K562 (cell line): Measurements from ENCODE around the gene CHST15. TPM values are rescaled to one million over a fixed set of nuclear protein-coding genes. Genes with fewer than 3 reads are reported as not detected.

ENCODE experiments used
- DDX20 ChIP-seq: fragments of 450-650 bp; IDR thresholded peaks from 2 replicates; pipeline ENCODE4 v1.6.1; 2016; ENCODE audit warnings: missing genetic modification characterization, low read depth, mild to moderate bottlenecking, missing compliant biosample characterization, moderate library complexity
- E4F1 ChIP-seq: fragments of 250-450 bp; sonication (Bioruptor Pico); IDR thresholded peaks from 2 replicates; pipeline ENCODE4 v1.5.0; 2021; ENCODE audit warnings: mild to moderate bottlenecking, borderline replicate concordance
- ETV5 ChIP-seq: sonication (generic); formaldehyde crosslinking; IDR thresholded peaks from 2 replicates; pipeline ENCODE4 v1.4.0; 2020; ENCODE audit warnings: low read depth, mild to moderate bottlenecking, missing genetic modification reagents
- GABPA ChIP-seq: fragments of 200-800 bp; sonication (Bioruptor generic); conservative IDR thresholded peaks from 2 replicates; pipeline ENCODE4 v1.6.1; 2016; ENCODE audit warnings: low read depth, missing genetic modification characterization, missing compliant biosample characterization
- MBD1 ChIP-seq: fragments of 250-450 bp; sonication (Bioruptor Pico); IDR thresholded peaks from 2 replicates; pipeline ENCODE4 v1.8.0; 2022; ENCODE audit warnings: inconsistent platforms
- MTA3 ChIP-seq: fragments of 450-650 bp; formaldehyde crosslinking; IDR thresholded peaks from 2 replicates; pipeline ENCODE4 v1.6.1; 2017; ENCODE audit warnings: mild to moderate bottlenecking, borderline replicate concordance
- NFE2L1 ChIP-seq: fragments of 450-650 bp; IDR thresholded peaks from 2 replicates; pipeline ENCODE4 v1.6.1; 2016; ENCODE audit warnings: missing genetic modification characterization, low read depth, mild to moderate bottlenecking, missing compliant biosample characterization, moderate library complexity, borderline replicate concordance
- POLR2G ChIP-seq: fragments of 200-400 bp; formaldehyde crosslinking; IDR thresholded peaks from 2 replicates; pipeline ENCODE4 v1.6.1; 2017; ENCODE audit warnings: low read depth, mild to moderate bottlenecking, antibody characterized with exemption, low read length, moderate library complexity
- POLR3A ChIP-seq: IDR thresholded peaks from 2 replicates; pipeline ENCODE4 v1.6.1; 2011; ENCODE audit warnings: borderline replicate concordance, mild to moderate bottlenecking, moderate library complexity; ENCODE audit not compliant: insufficient read length, insufficient read depth; ENCODE audit errors: extremely low read depth
- RHOXF2B ChIP-seq: fragments of 250-450 bp; sonication (Bioruptor Pico); conservative IDR thresholded peaks from 2 replicates; pipeline ENCODE4 v1.5.1; 2021
- TFE3 ChIP-seq: fragments of 450-650 bp; formaldehyde crosslinking; IDR thresholded peaks from 2 replicates; pipeline ENCODE4 v1.4.0; 2020; ENCODE audit warnings: mild to moderate bottlenecking, mixed read lengths
- ZNF431 ChIP-seq: sonication (generic); formaldehyde crosslinking; IDR thresholded peaks from 2 replicates; pipeline ENCODE4 v1.8.0; 2022; ENCODE audit warnings: mild to moderate bottlenecking, missing genetic modification reagents
- ZNF583 ChIP-seq: fragments of 250-450 bp; sonication (Bioruptor Pico); IDR thresholded peaks from 2 replicates; pipeline ENCODE4 v1.4.0; 2020
- ZNF699 ChIP-seq: fragments of 250-450 bp; sonication (Bioruptor Pico); IDR thresholded peaks from 2 replicates; pipeline ENCODE4 v1.8.0; 2021; ENCODE audit warnings: mild to moderate bottlenecking, moderate library complexity; ENCODE audit not compliant: insufficient replicate concordance
- ZNF830 ChIP-seq: fragments of 250-450 bp; sonication (Bioruptor Pico); IDR thresholded peaks from 2 replicates; pipeline ENCODE4 v1.5.0; 2021; ENCODE audit warnings: mild to moderate bottlenecking
- polyA plus RNA-seq, 8 experiments: library from polyadenylated mRNA; depleted of rRNA in 4 of 8; stranded (reverse) in 5 of 8; unstranded in 3 of 8; fragments of >200 nt; fragmentation: Nextera tagmentation in 2 of 8; fragmentation: Illumina TruSeq in 1 of 8; extraction: Ambion mirVana in 2 of 8; extraction: Trizol in 1 of 8; gene quantifications; 2 replicates each; pipeline versions ENCODE4 v1.2.1 to v1.2.3, GENCODE V29; 2011 to 2014; ENCODE audit warnings: inconsistent platforms in 1 of 8, missing spikeins in 1 of 8
- total RNA-seq, 7 experiments: library from RNA; depleted of rRNA in 6 of 7; stranded (reverse); fragments of >200 nt in 6 of 7; fragmentation: Illumina TruSeq in 2 of 7; extraction: Trizol in 2 of 7; gene quantifications; 2 replicates each; pipeline versions ENCODE4 v1.2.1 to v1.2.3, GENCODE V29; 2011 to 2021; ENCODE audit warnings: low replicate concordance in 1 of 7

CHST15 gene
- total and polyA plus RNA-seq, 9 of the 15 experiments (the other 6 are each of a cell fraction or from before 2014, with no cell fraction given): 0.04 to 0.16 (median 0.08) TPM

- no peak for TF ChIP-seq POLR2G
- no peak for TF ChIP-seq ETV5 (CRISPR knock-in tag)
- no peak for TF ChIP-seq RHOXF2B (CRISPR knock-in tag)
- no peak for TF ChIP-seq NFE2L1
- no peak for TF ChIP-seq ZNF583 (CRISPR knock-in tag)
- TF ChIP-seq DDX20: no peak
- no peak for TF ChIP-seq POLR3A
- TF ChIP-seq ZNF699 (CRISPR knock-in tag): no peak
- no peak for TF ChIP-seq ZNF431 (CRISPR knock-in tag)
- no peak for TF ChIP-seq MTA3
- no peak for TF ChIP-seq GABPA (tag)
- no peak for TF ChIP-seq E4F1 (CRISPR knock-in tag)
- TF ChIP-seq MBD1 (CRISPR knock-in tag): no peak
- no peak for TF ChIP-seq TFE3 (CRISPR knock-in tag)
- TF ChIP-seq ZNF830 (CRISPR knock-in tag): no peak
These were observed 49.6 kb upstream of the CHST15 start (continued) for GRCh38 chr10:124142960-124143359.
